ENCODE results near the gene PLA2G4D. TPM values are rescaled to one million over a fixed set of nuclear protein-coding genes. Genes with fewer than 3 reads are reported as not detected.

Gene PLA2G4D
- total RNA-seq, 1 donor from 2014 or later = not detected

GRCh38 chr15:42118650-42119445, 24.5 kb upstream of the PLA2G4D start:
- H3K27me3 Mint-ChIP-seq = no peaks in the 10 kb centered on the region
- peak overlapping the region; percentile 69 for H3K27ac Mint-ChIP-seq
- no peaks in the 10 kb centered on the region for H3K9me3 Mint-ChIP-seq
- no peak for DNase-seq (ENCODE audit: extremely low spot score, unreplicated experiment)
- TF ChIP-seq CTCF (conservative IDR thresholded peaks at IDR 0.05) = no peak
- peaks cover 10% of the 10 kb centered on the region for H3K4me1 Mint-ChIP-seq (ENCODE audit: unreplicated experiment)
- no peaks in the 10 kb centered on the region for H3K36me3 Mint-ChIP-seq
- H3K4me3 Mint-ChIP-seq = peak overlapping the region; percentile 67

GRCh38 chr15:42111924-42112323, 17.6 kb upstream of the PLA2G4D start:
- no peak overlapping the region for H3K4me3 Mint-ChIP-seq
- peaks cover 15% of the 10 kb centered on the region for H3K9me3 Mint-ChIP-seq
- H3K36me3 Mint-ChIP-seq = no peaks in the 10 kb centered on the region
- no peak for TF ChIP-seq CTCF (conservative IDR thresholded peaks at IDR 0.05)
- DNase-seq (ENCODE audit: extremely low spot score, unreplicated experiment) = no peak
- H3K4me1 Mint-ChIP-seq (ENCODE audit: unreplicated experiment) = peaks cover 4% of the 10 kb centered on the region
- no peak overlapping the region for H3K27ac Mint-ChIP-seq
- no peaks in the 10 kb centered on the region for H3K27me3 Mint-ChIP-seq

- H3K27me3 Mint-ChIP-seq = no peaks in the 10 kb centered on the region
- DNase-seq (ENCODE audit: extremely low spot score, unreplicated experiment) = no peak
- peaks cover 4% of the 10 kb centered on the region for H3K4me1 Mint-ChIP-seq (ENCODE audit: unreplicated experiment)
- peak overlapping the region; percentile 89 for H3K27ac Mint-ChIP-seq
- no peak for TF ChIP-seq CTCF (conservative IDR thresholded peaks at IDR 0.05)
- peaks cover 15% of the 10 kb centered on the region for H3K9me3 Mint-ChIP-seq
- H3K36me3 Mint-ChIP-seq = no peaks in the 10 kb centered on the region
- H3K4me3 Mint-ChIP-seq = no peak overlapping the region
Measured at GRCh38 chr15:42110367-42110766, 16.0 kb upstream of the PLA2G4D start.

GRCh38 chr15:42108806-42109205, 14.4 kb upstream of the PLA2G4D start:
- no peak overlapping the region for H3K27ac Mint-ChIP-seq
- H3K4me1 Mint-ChIP-seq (ENCODE audit: unreplicated experiment) = peaks cover 4% of the 10 kb centered on the region
- no peak for DNase-seq (ENCODE audit: extremely low spot score, unreplicated experiment)
- peaks cover 15% of the 10 kb centered on the region for H3K9me3 Mint-ChIP-seq
- no peak overlapping the region for H3K4me3 Mint-ChIP-seq
- no peaks in the 10 kb centered on the region for H3K27me3 Mint-ChIP-seq
- no peak for TF ChIP-seq CTCF (conservative IDR thresholded peaks at IDR 0.05)
- no peaks in the 10 kb centered on the region for H3K36me3 Mint-ChIP-seq

GRCh38 chr15:42108189-42108588, 13.8 kb upstream of the PLA2G4D start:
- DNase-seq (ENCODE audit: extremely low spot score, unreplicated experiment) = no peak
- no peak for TF ChIP-seq CTCF (conservative IDR thresholded peaks at IDR 0.05)
- Mint-ChIP-seq H3K4me1 (ENCODE audit: unreplicated experiment) (peaks cover 4% of the 10 kb centered on the region), H3K36me3 (no peaks in the 10 kb centered on the region), H3K9me3 (peaks cover 15% of the 10 kb centered on the region), H3K27ac (no peak overlapping the region), H3K4me3 (no peak overlapping the region), H3K27me3 (no peaks in the 10 kb centered on the region)

Measured in type B pancreatic cell (in vitro differentiated cells).